C4-2B (cell line): ENCODE results near the gene VAT1L.

Source experiments
- CTCF ChIP-seq: fragments of 450-650 bp; conservative IDR thresholded peaks from 2 replicates; pipeline ENCODE4 v1.5.1; 2017; ENCODE audit warnings: mild to moderate bottlenecking
- ZFX ChIP-seq: fragments of 450-650 bp; IDR thresholded peaks from 2 replicates; pipeline ENCODE4 v1.6.1; 2017

GRCh38 chr16:77787452-77787851 lies 912 bp upstream of the VAT1L start:
- no peak for TF ChIP-seq CTCF
- TF ChIP-seq ZFX = no peak
